ENCODE measurements around the gene GREM2.

GREM2 gene

DNA sequence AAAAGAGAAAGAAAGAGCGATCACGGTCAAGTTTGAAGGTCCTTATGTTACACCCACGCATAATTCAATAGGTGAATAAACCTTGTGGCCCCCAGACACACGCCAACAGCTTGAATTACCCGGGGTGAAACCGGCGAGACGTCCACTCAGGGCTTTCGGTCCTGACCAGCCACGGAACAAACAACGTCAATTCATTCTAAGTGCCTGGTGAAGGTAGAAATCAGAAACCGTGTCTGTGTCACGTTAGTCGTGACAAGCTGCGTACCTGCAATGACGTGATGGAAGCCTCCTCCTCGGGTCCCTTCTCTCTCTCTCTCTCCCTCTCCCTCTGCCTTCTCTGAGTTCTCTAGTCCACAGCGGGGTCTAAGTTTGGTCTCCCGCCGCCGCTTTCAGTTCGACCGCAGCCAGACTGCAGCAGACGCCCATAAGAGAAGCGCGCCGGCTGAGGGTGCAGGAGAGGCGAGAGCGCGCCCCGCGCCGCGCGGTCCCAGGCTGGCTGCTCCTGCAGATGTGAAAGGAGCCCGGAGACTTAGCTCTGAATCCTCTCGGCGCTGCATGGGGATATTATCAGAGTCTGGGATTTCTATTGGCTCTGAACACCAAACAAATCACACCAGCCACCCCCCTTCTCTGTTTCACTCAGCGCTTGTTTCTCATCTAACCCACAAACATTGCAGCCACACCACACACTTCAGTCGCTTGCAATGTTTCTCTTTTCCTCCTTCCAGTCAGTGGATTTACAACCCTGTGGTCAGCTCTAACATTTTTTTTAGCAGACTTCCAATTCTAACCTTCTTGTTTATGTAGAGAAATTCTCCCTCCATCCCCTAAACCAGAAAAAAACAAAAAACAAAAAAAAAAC lies at the start of gene GREM2:
Gene GREM2 (minus strand): TSS at position 537 of the 862 bp plus-strand sequence. CDS start 118,680 bp downstream, outside the sequence.
- peak; percentile 28 for DNase-seq

DNA sequence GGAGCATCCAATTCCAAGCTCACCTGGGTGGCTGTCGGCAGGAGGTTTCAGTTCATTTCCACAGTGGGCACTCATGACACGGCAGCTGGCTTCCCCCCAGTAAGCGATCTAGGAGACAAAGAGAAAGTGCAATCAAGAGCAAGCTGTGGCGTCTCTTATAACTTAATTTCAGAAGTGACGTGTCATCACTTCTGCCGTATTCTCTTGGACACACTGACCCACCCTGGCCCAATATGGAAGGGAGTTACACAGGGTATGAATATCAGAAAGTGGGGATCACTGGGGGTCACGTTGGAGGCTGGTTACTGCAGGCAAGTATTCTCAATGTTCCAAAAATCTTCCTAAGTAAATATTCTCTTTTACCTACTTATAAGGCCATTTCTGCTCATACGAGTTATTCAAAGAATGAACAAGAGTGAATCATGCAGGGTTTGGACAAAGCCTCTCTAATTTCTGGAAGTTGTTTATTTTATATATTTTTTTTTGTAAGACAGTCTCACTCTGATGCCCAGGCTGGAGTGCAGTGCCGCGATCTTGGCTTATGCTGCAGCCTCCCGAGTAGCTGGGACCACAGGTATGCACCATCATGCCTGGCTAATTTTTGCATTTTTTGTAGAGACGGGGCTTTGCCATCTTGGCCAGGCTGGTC lies 46.5 kb upstream of the GREM2 start:
- DNase-seq: no peak

DNA sequence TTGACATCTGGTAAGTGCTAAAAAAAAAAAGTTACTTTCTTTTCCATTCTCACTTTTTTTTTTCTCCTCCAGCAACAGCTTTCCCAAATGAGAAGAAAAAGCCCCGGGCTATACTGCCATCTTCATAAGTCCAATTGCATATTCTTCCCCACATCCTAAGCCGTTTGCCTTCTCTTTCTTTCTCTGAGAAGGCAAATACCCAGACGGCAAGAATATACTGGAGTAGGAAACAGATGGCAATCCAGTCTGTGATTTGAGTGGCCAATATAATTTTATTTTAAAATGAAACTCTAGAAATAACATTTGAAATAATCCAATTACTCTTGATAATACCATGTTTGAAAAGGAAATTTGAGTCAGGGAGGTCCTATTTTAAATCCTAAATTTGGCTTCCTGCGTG lies 44.6 kb upstream of the GREM2 start:
- DNase-seq: no peak

DNA sequence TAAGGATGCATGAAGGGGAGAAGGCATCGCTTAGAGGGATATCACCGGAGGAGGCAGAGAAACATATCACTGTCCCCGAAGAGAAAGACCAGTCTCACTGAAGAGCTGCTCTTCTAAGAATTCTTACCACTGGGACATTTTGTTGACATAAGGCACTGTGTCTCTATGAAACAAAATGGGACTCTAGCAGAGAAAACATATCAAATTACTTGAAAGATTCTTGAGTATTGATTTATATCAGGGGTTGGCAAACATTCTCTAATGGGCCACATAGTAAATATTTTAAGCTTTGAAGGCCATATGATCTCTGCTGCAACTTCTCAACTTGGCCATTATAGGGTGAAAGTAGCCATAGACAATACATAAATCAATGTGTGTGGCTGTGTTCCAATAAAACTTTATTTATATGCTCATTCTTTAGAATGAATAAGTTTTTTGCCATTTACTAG lies 41.0 kb upstream of the GREM2 start:
- no peak for DNase-seq

DNA sequence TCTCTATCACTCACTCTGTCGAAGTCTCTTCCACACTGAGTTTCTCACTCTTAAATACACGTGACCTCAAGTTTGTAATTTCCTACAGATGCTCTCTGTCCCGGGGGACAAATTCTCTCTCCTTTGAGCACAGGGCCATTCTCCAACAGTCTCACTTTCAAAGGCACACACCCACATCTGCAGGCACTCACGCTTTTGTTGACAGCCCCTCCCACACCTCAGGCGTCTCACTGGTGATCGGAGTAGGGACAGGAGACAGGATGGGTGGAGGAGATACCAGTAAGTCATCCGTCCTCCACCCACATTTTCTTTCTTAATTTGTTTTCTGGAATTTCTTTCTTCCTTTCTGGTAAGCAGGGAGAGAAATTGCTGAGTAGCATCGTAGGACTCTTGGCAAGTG lies 40.6 kb upstream of the GREM2 start:
- DNase-seq: no peak

DNA sequence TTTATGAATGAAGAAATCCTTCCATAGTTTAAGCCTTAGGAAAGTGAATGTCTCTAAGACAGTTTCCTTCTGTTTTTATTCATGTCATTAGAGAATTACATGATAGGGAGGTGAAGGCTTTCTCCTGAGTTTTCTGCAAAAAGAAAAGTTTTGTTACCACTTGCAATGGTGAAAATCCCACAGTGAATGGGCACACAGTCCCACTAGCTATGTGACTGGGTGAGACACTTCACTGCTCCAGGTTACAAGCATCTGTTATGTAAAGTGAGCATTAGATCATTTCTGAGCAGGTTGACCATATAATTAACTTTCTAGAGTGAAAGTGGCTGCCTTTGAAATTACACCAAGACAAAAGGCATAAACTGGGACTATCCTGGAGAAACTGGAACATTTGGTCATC lies 38.9 kb upstream of the GREM2 start:
- DNase-seq: no peak

DNA sequence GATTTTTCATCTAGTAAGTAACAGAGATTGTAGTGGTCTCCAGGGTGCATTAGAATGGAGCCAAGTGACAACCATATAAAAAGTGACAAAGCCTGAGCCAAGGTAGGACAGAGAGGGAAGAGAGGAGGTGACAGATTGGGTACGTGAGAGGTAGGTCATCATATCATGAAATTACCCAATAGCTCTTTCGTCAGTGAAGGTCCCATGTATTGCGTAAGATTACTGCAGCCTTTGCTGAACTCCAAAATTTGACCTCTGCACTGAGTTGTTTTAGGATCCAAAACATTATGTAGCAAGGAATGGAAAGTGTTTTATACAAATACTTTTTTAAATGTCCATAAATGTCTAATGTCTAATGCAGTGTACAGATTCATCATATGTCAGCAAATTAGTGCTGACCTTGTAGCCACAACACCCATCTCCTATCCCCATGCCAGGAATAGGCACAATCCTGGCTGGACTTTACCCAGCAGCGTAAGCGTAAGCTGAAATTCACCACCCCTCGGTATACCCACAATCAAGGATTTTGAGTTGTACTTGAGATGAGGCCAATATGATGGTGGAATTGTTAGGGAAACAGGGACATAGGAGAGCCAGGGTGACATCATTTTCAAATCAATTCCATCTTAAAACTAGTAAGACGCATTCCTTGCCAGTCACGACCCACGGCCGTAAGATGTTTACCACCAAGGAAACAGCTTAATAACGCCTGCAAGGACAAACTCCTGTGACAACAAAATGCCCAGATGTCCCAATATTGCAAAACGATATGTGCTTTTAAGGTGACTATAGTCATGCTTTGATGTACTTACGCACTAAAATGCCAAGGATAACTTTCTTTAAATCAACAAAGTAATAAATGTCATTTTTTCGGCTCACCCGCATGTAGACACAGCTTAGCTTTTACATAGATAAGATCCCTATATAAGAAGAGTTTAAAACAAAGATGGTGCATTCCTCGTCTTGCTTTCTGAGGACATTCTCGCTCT lies 38.1 kb upstream of the GREM2 start:
- DNase-seq: no peak

DNA sequence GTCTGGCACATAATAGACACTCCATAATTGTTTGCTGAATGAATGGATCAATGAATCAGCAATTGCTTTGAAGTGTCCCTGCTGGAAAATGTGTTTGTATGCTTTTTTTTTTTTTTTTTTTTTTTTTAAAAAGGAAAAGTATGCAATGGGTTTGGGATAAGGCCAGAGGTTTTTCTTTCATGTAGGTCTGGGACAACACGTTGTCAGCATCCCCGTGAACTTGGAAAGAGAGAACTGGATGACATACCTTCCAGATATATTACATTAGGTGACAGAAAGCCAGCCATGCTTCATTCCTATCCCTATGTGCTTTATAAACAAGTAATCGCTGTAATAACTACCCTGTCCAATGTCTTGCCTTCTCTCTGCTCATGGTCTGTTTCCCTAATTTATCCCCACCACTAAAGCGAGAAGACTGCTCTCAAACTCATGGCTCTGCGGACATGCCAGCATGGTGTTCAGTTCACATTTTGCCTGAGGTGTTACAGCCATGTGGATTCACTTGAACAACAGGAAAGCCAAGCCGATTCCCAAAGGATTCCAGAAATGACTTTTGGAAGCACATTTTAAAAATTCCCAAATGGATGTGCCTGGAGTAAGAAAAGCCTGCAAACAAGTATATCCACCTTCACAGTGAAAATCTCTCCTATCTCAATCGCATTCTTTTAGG lies 34.8 kb upstream of the GREM2 start:
- no peak for DNase-seq

DNA sequence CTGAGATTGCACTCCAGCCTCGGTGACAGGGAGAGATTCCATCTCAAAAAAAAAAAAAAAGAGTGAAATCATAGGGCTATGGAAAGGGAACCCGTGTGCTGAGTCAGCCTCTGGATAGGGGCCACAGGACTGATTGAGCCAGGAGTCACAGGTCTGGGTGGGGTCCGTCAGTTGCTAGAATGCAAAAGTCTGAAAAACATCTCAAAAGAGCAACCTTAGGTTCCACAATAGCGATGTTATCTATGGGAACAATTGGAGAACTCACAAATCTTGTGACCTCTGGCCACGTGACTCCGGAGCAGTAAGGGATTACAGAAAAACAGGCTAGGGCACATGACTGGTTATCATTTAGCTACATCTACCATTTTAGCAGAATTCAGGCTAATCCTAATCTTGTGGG lies 32.8 kb upstream of the GREM2 start:
- DNase-seq: no peak

DNA sequence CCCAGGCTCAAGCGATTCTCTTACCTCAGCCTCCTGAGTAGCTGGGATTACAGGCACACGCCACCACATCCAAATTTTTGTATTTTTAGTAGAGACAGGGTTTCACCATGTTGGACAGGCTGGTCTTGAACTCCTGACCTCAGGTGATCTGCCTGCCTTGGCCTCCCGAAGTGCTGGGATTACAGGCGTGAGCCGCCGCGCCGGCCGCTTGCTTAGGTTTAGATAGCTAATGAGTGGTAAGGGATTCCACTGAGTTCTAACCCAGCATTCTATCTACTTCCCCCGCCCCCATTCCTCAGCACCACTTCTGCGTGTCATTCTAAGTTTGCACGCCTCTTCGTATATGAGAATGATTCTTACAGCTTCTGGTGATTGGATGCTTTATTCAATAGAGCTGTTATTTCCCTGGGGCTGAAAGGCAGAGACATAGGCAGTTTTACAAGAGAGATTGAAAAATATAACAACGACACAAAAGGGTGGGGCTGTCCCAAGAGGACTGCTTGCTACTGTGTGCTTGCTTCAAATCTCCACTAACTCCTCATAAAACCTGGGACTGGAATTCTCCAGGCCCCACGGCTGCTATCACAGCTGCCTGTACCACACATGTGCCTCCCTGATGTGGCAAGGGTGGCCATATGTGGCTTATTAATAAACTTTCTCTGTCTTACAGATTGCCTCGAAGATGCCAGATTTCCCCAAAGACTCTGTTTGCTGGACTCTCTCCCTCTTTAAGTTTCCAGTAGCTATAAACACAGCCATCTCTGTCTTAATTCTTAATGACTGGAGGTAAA lies 23.7 kb upstream of the GREM2 start:
- no peak for DNase-seq

DNA sequence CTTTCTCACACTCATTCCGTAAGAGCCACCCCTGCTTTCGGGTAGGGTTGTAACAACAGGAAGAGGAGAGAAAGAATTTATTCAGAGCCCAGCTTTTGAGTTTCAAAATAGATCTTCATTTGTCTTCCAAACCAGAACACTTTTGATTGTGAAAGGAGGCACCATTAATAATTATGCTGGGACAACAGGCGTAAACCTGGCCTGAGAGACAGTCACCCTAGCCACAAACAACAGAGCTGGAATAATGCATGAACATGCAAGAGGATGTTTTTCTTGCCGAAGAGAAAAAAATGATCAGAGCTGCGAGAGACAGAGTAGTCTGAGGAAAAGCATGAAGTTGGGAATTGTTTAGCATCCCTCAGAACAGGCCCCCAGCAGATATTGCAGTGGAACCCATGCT lies 18.5 kb upstream of the GREM2 start:
- DNase-seq: no peak

DNA sequence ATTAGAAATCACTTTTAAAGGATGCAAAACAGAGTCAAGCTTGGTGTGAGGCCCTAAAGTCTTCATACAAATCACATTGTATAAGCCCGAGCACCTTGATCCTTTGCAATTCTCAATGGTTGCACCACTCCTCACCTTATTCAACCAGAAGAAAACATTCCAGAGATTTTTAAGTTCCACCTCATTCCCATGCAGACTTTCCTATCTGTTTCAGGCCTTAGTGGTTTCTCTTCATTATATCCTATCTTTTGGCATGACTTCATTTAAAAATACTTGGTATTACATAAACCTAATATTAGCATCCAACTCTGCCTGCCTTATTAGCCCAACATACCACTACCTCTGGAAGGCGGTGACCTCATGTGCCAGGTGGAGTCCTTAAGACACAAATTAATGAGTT lies 9.3 kb upstream of the GREM2 start:
- no peak for DNase-seq

DNA sequence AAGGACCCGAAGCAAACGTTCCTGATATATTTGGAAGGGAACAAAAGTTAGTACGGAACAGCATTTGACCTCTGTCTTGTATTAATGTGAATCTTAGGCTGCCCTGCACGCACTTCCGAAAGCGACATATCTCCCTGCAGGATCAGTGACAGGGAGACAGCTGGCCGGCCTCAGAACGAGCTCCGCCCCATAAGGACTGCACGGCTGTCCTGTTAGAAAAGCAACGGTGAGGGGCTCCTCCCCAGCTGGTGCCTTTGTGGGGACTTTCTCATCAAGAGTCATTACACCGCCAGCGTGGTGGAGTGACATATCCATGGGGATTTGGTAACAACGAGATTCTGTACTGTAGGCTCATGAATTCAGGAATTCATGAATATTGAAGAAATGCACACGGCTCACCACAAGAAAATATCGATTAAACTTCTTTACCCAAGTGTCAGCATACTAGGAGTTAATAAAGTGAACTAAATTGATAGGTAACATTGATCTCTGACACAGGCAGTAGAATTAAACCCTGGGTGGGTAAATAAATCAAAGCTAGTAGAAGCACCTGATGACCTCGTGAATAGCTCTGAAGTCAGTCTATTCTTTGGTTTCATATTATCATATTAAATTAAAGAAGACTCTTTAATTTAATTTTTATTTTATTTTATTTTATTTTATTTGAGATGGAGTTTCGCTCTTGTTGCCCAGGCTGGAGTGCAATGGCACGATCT lies 8.1 kb upstream of the GREM2 start:
- no peak for DNase-seq

DNA sequence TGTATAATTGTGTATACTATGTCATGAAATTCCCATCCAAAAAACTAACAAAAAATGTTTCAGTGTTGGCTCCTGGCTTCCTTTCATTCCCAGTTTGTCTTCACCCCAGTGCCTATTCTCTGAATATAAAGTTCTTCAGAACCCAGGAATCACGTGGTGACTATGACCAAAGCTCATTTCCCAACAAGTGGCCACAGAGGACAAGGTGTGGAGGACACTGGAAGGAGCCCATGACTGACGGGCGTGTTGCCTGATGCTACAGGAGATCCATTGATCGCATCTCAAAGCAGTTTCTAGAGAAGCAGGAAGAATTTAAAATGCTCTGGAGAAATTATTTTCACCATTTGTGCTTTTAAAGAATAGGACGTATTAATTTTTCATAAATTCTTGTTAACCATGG lies 7.4 kb upstream of the GREM2 start:
- no peak for DNase-seq

DNA sequence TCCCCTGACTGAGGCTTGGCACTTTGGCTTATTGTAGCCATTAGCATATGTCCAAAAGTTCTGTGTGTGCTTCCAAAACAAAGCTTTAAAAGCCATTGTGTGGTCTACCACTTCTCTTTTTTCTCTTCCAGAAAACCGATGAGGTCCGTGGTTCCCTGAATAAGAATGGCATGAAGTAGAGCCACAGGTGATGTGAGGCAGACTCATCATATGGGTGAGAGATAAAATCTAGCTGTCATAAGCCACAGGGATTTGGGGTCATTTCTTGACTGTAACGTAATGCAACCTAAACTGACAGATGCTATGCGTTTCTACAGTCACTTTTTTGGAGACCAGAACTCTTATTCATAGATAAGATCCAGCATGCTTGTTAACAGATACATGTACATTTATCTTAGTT lies 7.0 kb upstream of the GREM2 start:
- no peak for DNase-seq

DNA sequence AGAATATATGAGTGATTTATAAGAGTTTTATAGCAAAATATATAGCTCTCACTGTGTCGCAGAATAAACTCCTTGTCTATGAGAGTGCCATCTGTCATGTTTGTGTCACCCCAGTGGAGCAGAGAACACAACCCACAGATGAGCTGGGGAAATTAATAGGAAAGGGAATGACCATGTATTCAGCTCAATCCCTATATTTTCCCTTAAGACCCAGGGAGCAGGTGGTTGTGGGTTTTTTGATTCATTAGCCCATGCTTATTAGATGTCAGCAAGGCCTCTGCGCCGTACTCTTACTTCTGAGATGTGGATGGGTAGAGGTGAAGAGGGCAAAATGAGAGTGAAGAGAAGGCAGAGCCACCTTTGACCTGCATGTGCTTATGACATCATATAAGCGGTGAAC lies 4.1 kb upstream of the GREM2 start:
- no peak for DNase-seq

DNA sequence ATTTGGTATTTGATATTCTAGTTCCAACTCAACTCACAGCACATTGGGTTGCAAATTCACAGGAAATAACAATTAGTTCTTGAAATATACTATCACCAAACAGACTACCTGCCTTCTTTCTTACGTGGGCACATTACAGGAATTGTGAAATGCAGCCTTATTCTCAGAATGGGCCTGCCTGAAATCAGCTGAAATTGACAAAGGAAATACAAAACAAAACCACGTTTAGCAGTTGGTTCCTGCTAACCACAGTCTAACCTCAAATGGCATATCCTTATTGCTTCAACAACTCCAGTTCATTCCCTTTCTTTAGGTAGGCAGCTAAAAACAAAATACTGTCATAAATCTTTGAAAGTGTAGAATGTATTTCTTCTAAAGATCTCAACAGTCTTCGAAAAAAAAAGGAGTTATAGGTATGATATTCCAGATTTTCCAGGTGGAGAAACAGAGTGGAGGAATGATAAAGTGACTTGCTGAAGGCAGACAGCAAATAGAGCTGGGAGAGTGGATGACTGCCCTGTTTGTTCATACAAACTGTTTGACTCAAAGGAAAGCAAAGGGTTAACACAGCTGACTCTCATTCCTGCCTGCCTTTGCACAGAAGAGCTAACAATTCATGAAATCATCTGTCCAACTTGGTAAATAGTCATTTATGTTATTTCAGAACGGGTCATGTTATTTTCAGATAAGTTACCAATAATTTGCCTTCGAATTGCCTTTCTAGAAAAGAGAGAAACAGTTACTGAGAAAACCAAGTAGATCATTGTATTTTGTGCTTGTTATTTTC lies 1.6 kb upstream of the GREM2 start:
- no peak for DNase-seq

DNA sequence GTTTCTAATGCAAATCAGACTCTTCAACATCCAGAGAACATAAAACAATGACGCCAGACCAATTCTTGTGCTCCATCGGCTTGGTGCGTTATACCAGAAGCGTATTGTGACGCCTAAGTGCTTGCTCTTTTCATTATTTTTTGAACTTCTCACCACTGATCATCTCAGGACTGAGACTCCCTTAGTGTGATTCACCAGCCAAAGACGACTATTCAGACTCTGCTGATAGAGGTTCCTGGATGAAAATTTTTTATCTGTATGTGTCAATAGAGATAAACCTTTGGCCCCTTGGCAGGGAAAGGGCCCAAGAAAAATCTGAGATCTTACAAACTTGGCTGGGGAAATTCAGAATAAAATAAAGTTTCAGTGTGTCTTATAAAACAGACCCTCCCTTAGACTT lies 856 bp upstream of the GREM2 start:
- DNase-seq: no peak

DNA sequence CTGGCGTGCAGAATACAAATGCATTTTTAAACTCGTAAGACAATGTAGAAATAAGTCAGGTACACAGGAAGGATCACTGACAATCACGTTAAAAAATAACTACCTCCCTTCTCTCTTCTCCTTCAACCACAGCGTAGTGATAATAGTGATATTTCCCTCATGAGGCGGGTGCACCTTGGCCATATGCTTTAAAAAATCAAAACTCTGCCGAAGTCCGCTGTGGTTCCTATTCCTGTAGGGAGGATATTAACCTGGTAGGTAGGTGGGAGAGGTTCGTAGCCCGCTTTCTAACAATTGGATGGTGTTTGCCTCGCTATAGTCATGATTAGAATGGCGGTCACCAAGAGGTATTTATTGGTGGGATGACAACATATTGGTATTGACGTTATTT lies 732 bp downstream of the GREM2 start:
- DNase-seq: no peak

DNA sequence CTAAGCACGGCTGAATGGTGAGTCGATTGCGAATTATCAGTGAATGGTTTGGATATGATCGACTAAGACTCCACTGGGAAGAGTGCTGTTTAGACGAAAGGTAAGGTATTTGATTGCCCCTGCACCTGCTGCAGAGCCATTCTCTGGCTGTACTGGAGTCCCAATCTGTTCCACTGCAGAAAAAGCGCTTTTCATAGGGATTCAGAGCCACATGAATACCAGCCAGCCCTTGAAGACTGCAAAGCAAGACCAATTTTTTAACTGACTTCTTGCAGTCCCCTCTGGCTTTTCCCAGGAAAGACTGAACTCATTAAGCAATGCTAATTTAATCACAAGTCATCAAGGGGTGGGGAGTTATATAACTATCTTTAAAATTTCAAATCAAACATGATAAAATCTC lies 1.3 kb downstream of the GREM2 start:
- DNase-seq: no peak

Data from NCI-H1092 (cell line).